Tibial nerve (tissue), 4 donors: ENCODE data around the gene LMF2. TPM values are rescaled to one million over a fixed set of nuclear protein-coding genes. Genes with fewer than 3 reads are reported as not detected.
"Not testable (repeated sequence)": the region's sequence is repeated elsewhere in the genome, so short reads cannot be mapped to it uniquely, and the experiment has no call there.

Experiments used
- DNase-seq, 2 donors: peaks; one replicate each; pipeline ENCODE4 v3.0.0-alpha.2; 2019; ENCODE audit warnings: low spot score in 2 of 2
- H3K27ac ChIP-seq, 4 donors: fragments of 200-600 bp; sonication (generic) in 3 of 4; one replicate each; pipeline ENCODE4 v1.5.1; 2017 to 2019; ENCODE audit warnings: mild to moderate bottlenecking in 1 of 4
- H3K27me3 ChIP-seq, 2 donors: fragments of 200-600 bp; sonication (generic) in 1 of 2; one replicate each; pipeline versions ENCODE4 v1.5.1 to v1.6.0; 2017 to 2019
- H3K36me3 ChIP-seq, 3 donors: fragments of 200-600 bp; sonication (generic); one replicate each; pipeline ENCODE4 v1.5.1; 2018 to 2019
- H3K4me1 ChIP-seq, 4 donors: fragments of 200-600 bp; sonication (generic) in 3 of 4; one replicate each; pipeline ENCODE4 v1.5.1; 2017 to 2019
- H3K4me3 ChIP-seq, 4 donors: fragments of 200-600 bp; sonication (generic) in 3 of 4; one replicate each; pipeline ENCODE4 v1.5.1; 2017 to 2019; ENCODE audit warnings: mild to moderate bottlenecking in 1 of 4, moderate library complexity in 1 of 4
- H3K9me3 ChIP-seq, 4 donors: fragments of 200-600 bp; sonication (generic) in 3 of 4; one replicate each; pipeline ENCODE4 v1.5.1; 2017 to 2019
- EP300 ChIP-seq, 2 donors: sonication (generic); formaldehyde crosslinking; IDR thresholded peaks; one replicate each; pipeline ENCODE4 v1.6.1; 2017; ENCODE audit warnings: antibody characterized with exemption in 2 of 2, mild to moderate bottlenecking in 1 of 2
- POLR2A ChIP-seq, 2 donors: fragments of 450-650 bp; IDR thresholded peaks; one replicate each; pipeline ENCODE4 v1.6.1; 2017; ENCODE audit warnings: antibody characterized with exemption in 2 of 2, mild to moderate bottlenecking in 2 of 2, moderate library complexity in 2 of 2
- WGBS, 2 donors: methylation state at CpG; one replicate each; pipeline ENCODE4 v1.1.5; 2018; 5-methylcytosine and 5-hydroxymethylcytosine counted together
- total RNA-seq, 4 donors: library from RNA; depleted of rRNA; stranded (reverse); fragments of >200 nt; gene quantifications; one replicate each; pipeline ENCODE4 v1.1.0, GENCODE V29; 2016
- TF ChIP-seq, protein P1 (sequence below), 5 experiments: fragments of 200-600 bp in 3 of 5; fragments of 450-650 bp in 2 of 5; sonication (generic) in 3 of 5; IDR thresholded peaks; one replicate each; pipeline ENCODE4 v1.5.1; 2016 to 2019; ENCODE audit warnings: antibody characterized with exemption in 5 of 5, mild to moderate bottlenecking in 3 of 5, moderate library complexity in 2 of 5

LMF2 gene
- total RNA-seq, 4 donors from 2014 or later: 53.7 to 85.2 (median 58.1) TPM

DNA sequence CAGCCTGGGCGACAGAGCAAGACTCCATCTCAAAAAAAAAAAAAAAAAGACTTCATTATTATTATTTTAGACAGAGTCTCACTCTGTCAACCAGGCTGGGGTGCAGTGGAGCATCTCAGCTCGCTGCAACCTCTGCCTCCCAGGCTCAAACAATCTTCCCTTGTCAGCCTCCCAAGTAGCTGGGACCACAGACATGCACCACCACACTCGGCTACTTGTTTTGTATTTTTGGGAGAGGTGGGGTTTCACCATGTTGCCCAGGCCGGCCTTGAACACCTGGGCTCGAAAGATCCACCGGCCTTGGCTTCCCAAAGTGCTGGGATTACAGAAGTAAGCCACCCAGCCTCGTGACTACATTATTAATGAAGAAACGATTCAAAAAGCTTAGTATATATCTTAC lies 27.6 kb upstream of the LMF2 start:
- H3K36me3 ChIP-seq: no peaks in the 10 kb centered on the region
- DNase-seq: no peak
- peaks cover 0 to 44% (median 36%) of the 10 kb centered on the region in 4 donors for H3K4me1 ChIP-seq
- no peak overlapping the region for H3K4me3 ChIP-seq
- no peaks in the 10 kb centered on the region for H3K9me3 ChIP-seq
- H3K27me3 ChIP-seq: peaks cover 3 to 53% of the 10 kb centered on the region in 2 donors
- H3K27ac ChIP-seq: no peak overlapping the region
- TF ChIP-seq POLR2A (IDR thresholded peaks at IDR 0.05) (no peak), EP300 (IDR thresholded peaks at IDR 0.05) (no peak)
- TF ChIP-seq, protein P1, sequence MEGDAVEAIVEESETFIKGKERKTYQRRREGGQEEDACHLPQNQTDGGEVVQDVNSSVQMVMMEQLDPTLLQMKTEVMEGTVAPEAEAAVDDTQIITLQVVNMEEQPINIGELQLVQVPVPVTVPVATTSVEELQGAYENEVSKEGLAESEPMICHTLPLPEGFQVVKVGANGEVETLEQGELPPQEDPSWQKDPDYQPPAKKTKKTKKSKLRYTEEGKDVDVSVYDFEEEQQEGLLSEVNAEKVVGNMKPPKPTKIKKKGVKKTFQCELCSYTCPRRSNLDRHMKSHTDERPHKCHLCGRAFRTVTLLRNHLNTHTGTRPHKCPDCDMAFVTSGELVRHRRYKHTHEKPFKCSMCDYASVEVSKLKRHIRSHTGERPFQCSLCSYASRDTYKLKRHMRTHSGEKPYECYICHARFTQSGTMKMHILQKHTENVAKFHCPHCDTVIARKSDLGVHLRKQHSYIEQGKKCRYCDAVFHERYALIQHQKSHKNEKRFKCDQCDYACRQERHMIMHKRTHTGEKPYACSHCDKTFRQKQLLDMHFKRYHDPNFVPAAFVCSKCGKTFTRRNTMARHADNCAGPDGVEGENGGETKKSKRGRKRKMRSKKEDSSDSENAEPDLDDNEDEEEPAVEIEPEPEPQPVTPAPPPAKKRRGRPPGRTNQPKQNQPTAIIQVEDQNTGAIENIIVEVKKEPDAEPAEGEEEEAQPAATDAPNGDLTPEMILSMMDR (IDR thresholded peaks at IDR 0.05): no peak
- 85 to 88% methylated on average over 8 of the region's 8 CpGs for WGBS, 2 donors

DNA sequence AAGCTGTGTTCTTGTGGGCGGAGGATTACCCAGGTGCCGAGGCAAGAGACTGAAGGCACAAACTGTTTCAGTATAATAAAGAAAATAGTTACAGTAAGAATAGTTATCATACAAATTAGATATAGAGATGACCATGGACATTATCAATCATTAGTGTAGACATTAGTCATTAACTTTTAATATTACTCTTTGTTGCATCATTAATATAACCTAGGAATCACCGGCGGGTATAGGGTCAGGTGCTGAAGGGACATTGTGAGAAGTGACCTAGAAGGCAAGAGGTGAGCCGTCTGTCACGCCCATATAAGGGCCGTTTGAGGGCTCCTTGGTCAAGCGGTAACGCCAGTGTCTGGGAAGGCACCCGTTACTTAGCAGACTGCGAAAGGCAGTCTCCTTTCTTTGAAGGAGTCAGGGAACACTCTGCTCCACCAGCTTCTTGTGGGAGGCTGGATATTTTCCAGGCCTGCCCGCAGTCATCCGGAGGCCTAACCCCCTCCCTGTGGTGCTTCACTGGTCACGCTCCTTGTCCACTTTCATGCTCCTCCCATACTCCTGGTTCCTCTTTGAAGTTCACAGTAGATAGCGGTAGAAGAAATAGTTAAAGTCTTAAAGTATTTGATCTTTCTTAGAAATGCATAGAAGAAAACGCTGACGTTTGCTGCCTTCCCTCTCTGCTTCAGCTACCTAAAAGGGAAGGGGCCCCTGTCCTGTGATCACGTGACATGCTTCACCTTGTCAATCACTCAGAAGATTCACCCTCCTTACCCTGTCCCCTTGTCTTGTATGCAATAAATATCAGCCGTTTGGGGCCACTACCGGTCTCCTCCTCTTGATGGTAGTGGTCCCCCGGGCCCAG lies 26.6 kb upstream of the LMF2 start:
- peak; percentile 22 to 25 for TF ChIP-seq POLR2A (IDR thresholded peaks at IDR 0.05)
- TF ChIP-seq EP300 (IDR thresholded peaks at IDR 0.05): peak in 1 of 2 donors; percentile 50
- H3K4me3 ChIP-seq, H3K9me3 ChIP-seq, H3K36me3 ChIP-seq: not testable (repeated sequence)
- Histone ChIP-seq H3K27me3 (peaks cover 3 to 59% of the 10 kb centered on the region in 2 donors), H3K27ac (peak overlapping the region in 3 of 4 donors; percentile 44 to 52 (median 49)), H3K4me1 (peaks cover 0 to 47% (median 32%) of the 10 kb centered on the region in 4 donors)
- 48 to 50% methylated on average over 21 of the region's 21 CpGs for WGBS, 2 donors
- DNase-seq: peak in 1 of 2 donors; percentile 25

DNA sequence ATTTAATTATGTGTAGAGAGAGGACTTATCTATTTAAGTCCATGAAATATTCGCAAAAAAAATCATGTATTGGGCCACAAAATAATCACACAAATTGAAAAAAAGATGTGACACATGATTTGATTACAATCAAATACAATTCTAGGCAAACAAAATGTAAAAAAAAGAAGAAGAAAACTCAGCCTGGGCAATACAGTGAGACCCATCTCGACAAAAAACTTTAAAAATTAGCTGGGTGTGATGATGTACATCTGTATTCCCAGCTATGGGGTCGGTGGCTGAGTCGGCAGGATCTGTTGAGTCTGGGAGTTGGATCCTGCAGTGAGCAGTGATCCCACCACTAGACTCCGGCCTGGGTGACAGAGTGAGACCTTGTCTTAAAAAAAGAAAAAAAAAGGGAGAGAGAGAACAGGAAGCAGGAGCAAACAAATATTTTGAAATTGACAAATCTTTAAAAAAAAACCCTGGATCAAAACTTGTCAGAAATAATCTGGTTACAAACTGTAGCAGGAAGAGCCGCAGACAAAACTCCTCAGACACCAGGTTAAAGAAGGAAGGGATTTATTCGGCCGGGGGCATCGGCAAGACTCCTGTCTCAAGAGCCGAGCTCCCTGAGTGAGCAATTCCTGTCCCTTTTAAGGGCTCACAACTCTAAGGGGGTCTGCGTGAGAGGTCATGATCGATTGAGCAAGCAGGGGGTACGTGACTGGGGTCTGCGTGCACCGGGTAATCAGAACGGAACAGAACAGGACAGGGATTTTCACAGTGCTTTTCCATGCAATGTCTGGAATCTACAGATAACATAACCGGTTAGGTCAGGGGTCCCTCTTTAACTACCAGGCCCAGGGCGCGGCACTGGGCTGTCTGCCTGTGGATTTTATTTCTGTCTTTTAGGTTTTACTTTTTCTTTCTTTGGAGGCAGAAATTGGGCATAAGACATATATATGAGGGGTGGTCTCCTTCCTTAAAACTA lies 25.6 kb upstream of the LMF2 start:
- peaks cover 0 to 49% (median 24%) of the 10 kb centered on the region in 4 donors for H3K4me1 ChIP-seq
- H3K27ac ChIP-seq: peak overlapping the region in 3 of 4 donors; percentile 52 to 94 (median 85)
- TF ChIP-seq, protein P1 (IDR thresholded peaks at IDR 0.05): no peak
- TF ChIP-seq EP300 (IDR thresholded peaks at IDR 0.05) (no peak), POLR2A (IDR thresholded peaks at IDR 0.05) (no peak)
- no peaks in the 10 kb centered on the region for H3K36me3 ChIP-seq
- H3K9me3 ChIP-seq: no peaks in the 10 kb centered on the region
- no peak overlapping the region for H3K4me3 ChIP-seq
- WGBS, 2 donors: 73 to 78% methylated on average over 19 of the region's 19 CpGs
- DNase-seq: no peak
- H3K27me3 ChIP-seq: peaks cover 3 to 59% of the 10 kb centered on the region in 2 donors

DNA sequence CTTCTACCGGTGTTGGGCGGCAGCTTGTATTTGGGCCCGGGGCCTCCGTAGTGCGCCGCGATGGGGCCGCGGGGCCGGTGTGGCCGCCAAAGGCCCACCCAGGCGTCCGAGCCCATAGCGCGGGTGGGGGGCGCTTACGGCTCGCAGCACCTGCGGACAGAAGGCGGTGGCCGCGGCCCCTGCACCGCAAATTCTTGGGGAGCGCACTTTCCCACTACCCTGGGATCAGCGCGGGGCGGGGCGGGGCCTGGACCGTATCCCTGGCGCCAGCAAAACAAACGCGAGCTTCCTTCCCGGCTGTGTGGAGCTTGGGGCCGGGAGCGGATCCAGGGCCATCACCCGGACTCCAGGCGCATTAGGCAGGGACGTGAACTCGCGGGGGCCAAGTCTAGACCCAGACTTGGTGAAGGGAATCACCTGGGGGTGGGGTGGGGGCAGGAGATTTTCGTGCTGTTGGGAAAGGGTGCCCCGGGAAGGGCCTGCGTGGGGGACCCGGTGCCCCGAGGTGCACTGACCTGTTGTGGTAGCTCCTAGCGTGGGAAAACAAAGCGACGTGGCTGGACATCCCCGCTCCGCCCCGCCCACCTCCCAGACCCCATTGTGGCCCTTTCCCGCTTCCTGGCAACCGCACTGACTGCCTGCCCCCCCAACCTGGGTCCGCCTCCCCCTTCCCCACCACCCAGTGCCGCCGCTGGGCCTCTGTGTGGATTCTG lies 24.6 kb upstream of the LMF2 start:
- H3K36me3 ChIP-seq: no peaks in the 10 kb centered on the region
- peak; percentile 63 to 70 for DNase-seq
- H3K27me3 ChIP-seq: peaks cover 3 to 59% of the 10 kb centered on the region in 2 donors
- H3K4me3 ChIP-seq: peak overlapping the region; percentile 31 to 60 (median 52)
- TF ChIP-seq EP300 (IDR thresholded peaks at IDR 0.05): peak in 1 of 2 donors; percentile 20
- peak in 1 of 2 donors; percentile 18 for TF ChIP-seq POLR2A (IDR thresholded peaks at IDR 0.05)
- TF ChIP-seq, protein P1 (IDR thresholded peaks at IDR 0.05): no peak
- 4 to 9% methylated on average over 4 to 54 of the region's 56 CpGs for WGBS, 2 donors
- peaks cover 0 to 57% (median 26%) of the 10 kb centered on the region in 4 donors for H3K4me1 ChIP-seq
- H3K27ac ChIP-seq: peak overlapping the region; percentile 56 to 96 (median 90)
- H3K9me3 ChIP-seq: no peaks in the 10 kb centered on the region

DNA sequence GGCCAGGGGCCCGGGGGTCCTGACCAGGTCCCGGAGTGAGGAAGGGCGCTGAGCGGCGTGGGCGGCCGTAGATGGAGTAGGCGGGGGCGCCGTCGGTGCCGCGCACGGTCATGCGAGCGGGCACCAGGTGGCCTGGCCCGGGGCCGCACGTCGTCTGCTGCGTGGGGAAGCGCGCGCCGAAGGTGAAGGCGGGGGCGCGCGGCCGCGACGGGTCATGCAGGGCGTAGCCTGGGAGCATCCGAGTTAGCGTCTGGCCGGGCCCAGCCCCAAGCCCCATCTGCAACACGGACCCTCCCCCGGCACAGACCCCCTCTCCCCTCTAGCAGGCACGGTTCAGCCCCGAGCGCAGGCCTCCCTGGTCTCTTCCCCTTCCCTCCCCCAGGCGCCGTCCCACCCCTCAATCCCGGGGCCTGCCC lies 24.1 kb upstream of the LMF2 start:
- H3K4me1 ChIP-seq: peaks cover 0 to 63% (median 30%) of the 10 kb centered on the region in 4 donors
- peak overlapping the region; percentile 56 to 96 (median 90) for H3K27ac ChIP-seq
- WGBS, 2 donors: 0 to 3% methylated on average over 26 to 34 of the region's 44 CpGs

More for the DNA sequence above, 24.1 kb upstream of the LMF2 start:
- no peaks in the 10 kb centered on the region for H3K36me3 ChIP-seq
- H3K27me3 ChIP-seq: peaks cover 3 to 59% of the 10 kb centered on the region in 2 donors
- H3K4me3 ChIP-seq: peak overlapping the region; percentile 31 to 60 (median 52)
- no peaks in the 10 kb centered on the region for H3K9me3 ChIP-seq
- TF ChIP-seq EP300 (IDR thresholded peaks at IDR 0.05) (no peak), POLR2A (IDR thresholded peaks at IDR 0.05) (no peak)
- TF ChIP-seq, protein P1 (IDR thresholded peaks at IDR 0.05): no peak
- DNase-seq: peak in 1 of 2 donors; percentile 19
